ENCODE results near the gene TMEM26. TPM values are rescaled to one million over a fixed set of nuclear protein-coding genes. Genes with fewer than 3 reads are reported as not detected.
"Not testable (repeated sequence)": the region's sequence is repeated elsewhere in the genome, so short reads cannot be mapped to it uniquely, and the experiment has no call there.

TMEM26 gene
- total RNA-seq, 4 donors from 2014 or later = not detected

GRCh38 chr10:61390851-61391250 lies 62.3 kb downstream of the TMEM26 start:
- WGBS = 69% methylated on average over 4 of the region's 4 CpGs
- Histone ChIP-seq H3K9me3 (no peaks in the 10 kb centered on the region), H3K4me3 (no peak overlapping the region), H3K36me3 (no peaks in the 10 kb centered on the region), H3K27me3 (no peaks in the 10 kb centered on the region), H3K27ac (no peak overlapping the region), H3K4me1 (no peaks in the 10 kb centered on the region)
- no peak for TF ChIP-seq POLR2A (IDR thresholded peaks at IDR 0.05)
- no peak for TF ChIP-seq CTCF (IDR thresholded peaks at IDR 0.05)
- TF ChIP-seq EP300 (IDR thresholded peaks at IDR 0.05) = no peak
- no peak for TF ChIP-seq POLR2AphosphoS5 (IDR thresholded peaks at IDR 0.05)
- DNase-seq (ENCODE audit: low spot score in 2 of 2) = no peak

- H3K27me3 ChIP-seq = no peaks in the 10 kb centered on the region
- WGBS = 82% methylated on average over 3 of the region's 3 CpGs
- H3K36me3 ChIP-seq = no peaks in the 10 kb centered on the region
- TF ChIP-seq POLR2AphosphoS5 (IDR thresholded peaks at IDR 0.05) = no peak
- no peak for TF ChIP-seq POLR2A (IDR thresholded peaks at IDR 0.05)
- no peak for TF ChIP-seq EP300 (IDR thresholded peaks at IDR 0.05)
- H3K4me1 ChIP-seq = no peaks in the 10 kb centered on the region
- no peak overlapping the region for H3K4me3 ChIP-seq
- H3K9me3 ChIP-seq = no peaks in the 10 kb centered on the region
- no peak for DNase-seq (ENCODE audit: low spot score in 2 of 2)
- H3K27ac ChIP-seq = no peak overlapping the region
Measured at GRCh38 chr10:61389887-61390286, 63.3 kb downstream of the TMEM26 start.

- not testable (repeated sequence) for H3K4me3 ChIP-seq; H3K4me1 ChIP-seq; DNase-seq (ENCODE audit: low spot score in 2 of 2); H3K27ac ChIP-seq; H3K27me3 ChIP-seq; H3K9me3 ChIP-seq; H3K36me3 ChIP-seq
- WGBS = 87% methylated on average over 6 of the region's 6 CpGs
Measured at GRCh38 chr10:61388986-61389385, 64.2 kb downstream of the TMEM26 start.

- Histone ChIP-seq H3K36me3 (no peaks in the 10 kb centered on the region), H3K27me3 (no peaks in the 10 kb centered on the region), H3K4me3 (no peak overlapping the region), H3K9me3 (no peaks in the 10 kb centered on the region), H3K4me1 (no peaks in the 10 kb centered on the region), H3K27ac (no peak overlapping the region)
- no peak for TF ChIP-seq EP300 (IDR thresholded peaks at IDR 0.05)
- TF ChIP-seq CTCF (IDR thresholded peaks at IDR 0.05) = no peak
- no peak for TF ChIP-seq POLR2A (IDR thresholded peaks at IDR 0.05)
- no peak for TF ChIP-seq POLR2AphosphoS5 (IDR thresholded peaks at IDR 0.05)
- no peak for DNase-seq (ENCODE audit: low spot score in 2 of 2)
- 80% methylated on average over 2 of the region's 2 CpGs for WGBS
Measured at GRCh38 chr10:61385231-61386001, 67.8 kb downstream of the TMEM26 start.

GRCh38 chr10:61381153-61381552 lies 72.0 kb downstream of the TMEM26 start:
- not testable (repeated sequence) for H3K36me3 ChIP-seq; H3K4me3 ChIP-seq; H3K27ac ChIP-seq; H3K9me3 ChIP-seq; H3K27me3 ChIP-seq; H3K4me1 ChIP-seq; DNase-seq (ENCODE audit: low spot score in 2 of 2)
- WGBS = 99% methylated on average over 3 of the region's 3 CpGs

- Histone ChIP-seq H3K9me3 (no peaks in the 10 kb centered on the region), H3K27ac (no peak overlapping the region), H3K4me3 (no peak overlapping the region), H3K4me1 (no peaks in the 10 kb centered on the region), H3K36me3 (no peaks in the 10 kb centered on the region), H3K27me3 (no peaks in the 10 kb centered on the region)
- WGBS = 91% methylated on average over 7 of the region's 7 CpGs
- DNase-seq (ENCODE audit: low spot score in 2 of 2) = no peak
- TF ChIP-seq CTCF (IDR thresholded peaks at IDR 0.05) (no peak), EP300 (IDR thresholded peaks at IDR 0.05) (no peak), POLR2AphosphoS5 (IDR thresholded peaks at IDR 0.05) (no peak), POLR2A (IDR thresholded peaks at IDR 0.05) (no peak)
Measured at GRCh38 chr10:61378865-61379264, 74.3 kb downstream of the TMEM26 start.

- Histone ChIP-seq H3K27me3 (no peaks in the 10 kb centered on the region), H3K9me3 (no peaks in the 10 kb centered on the region), H3K4me3 (no peak overlapping the region), H3K4me1 (no peaks in the 10 kb centered on the region), H3K36me3 (no peaks in the 10 kb centered on the region), H3K27ac (no peak overlapping the region)
- WGBS = 98% methylated on average over 17 of the region's 23 CpGs
- no peak for TF ChIP-seq POLR2AphosphoS5 (IDR thresholded peaks at IDR 0.05)
- no peak for TF ChIP-seq EP300 (IDR thresholded peaks at IDR 0.05)
- no peak for TF ChIP-seq POLR2A (IDR thresholded peaks at IDR 0.05)
- TF ChIP-seq CTCF (IDR thresholded peaks at IDR 0.05) = no peak
- no peak for DNase-seq (ENCODE audit: low spot score in 2 of 2)
Measured at GRCh38 chr10:61376908-61377368, 76.2 kb downstream of the TMEM26 start.

Data from suprapubic skin (tissue), 4 donors.